Measurements from ENCODE around the gene BACH2. TPM values are rescaled to one million over a fixed set of nuclear protein-coding genes. Genes with fewer than 3 reads are reported as not detected.

BACH2 gene
- polyA plus RNA-seq, 2 donors: 0.24 to 0.26 TPM

DNA sequence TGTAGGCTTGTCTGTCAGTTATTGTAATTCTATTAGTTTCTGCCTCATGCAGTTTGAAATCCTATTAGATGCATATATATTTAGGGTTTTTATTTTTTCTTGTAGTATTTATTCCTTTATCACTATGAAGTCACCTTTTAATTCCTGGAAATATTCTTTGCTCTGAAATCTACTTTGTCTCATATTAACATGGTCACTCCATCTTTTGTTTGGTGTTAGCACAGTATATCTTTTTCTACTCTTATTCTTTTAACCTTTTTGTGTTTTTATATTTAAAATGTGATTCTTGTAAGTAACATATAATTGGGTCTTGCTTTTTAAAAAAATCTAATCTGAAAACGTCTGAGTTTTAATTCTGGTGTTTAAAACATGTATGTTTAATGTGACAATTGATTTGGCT lies 280.8 kb downstream of the BACH2 start:
- peaks cover 0 to 2% of the 10 kb centered on the region in 2 donors for H3K4me1 ChIP-seq (ENCODE audit: control insufficient read depth in 2 of 2, insufficient read depth in 2 of 2, low read length in 1 of 2)
- no peaks in the 10 kb centered on the region for H3K36me3 ChIP-seq (ENCODE audit: control insufficient read depth in 2 of 2, insufficient read depth in 2 of 2, low read length in 1 of 2)
- H3K27me3 ChIP-seq (ENCODE audit: control insufficient read depth in 1 of 2, insufficient read depth in 2 of 2, low read length in 2 of 2): no peaks in the 10 kb centered on the region
- no peaks in the 10 kb centered on the region for H3K9me3 ChIP-seq (ENCODE audit: control insufficient read depth in 2 of 2, insufficient read depth in 1 of 2, low read depth in 1 of 2, low read length in 1 of 2)
- no peak overlapping the region for H3K4me3 ChIP-seq (ENCODE audit: low read depth in 1 of 2, low read length in 2 of 2)
- 68 to 74% methylated on average over 1 of the region's 1 CpG for WGBS, 2 donors
- H3K27ac ChIP-seq (ENCODE audit: low read depth in 2 of 2, low read length in 1 of 2): no peak overlapping the region

DNA sequence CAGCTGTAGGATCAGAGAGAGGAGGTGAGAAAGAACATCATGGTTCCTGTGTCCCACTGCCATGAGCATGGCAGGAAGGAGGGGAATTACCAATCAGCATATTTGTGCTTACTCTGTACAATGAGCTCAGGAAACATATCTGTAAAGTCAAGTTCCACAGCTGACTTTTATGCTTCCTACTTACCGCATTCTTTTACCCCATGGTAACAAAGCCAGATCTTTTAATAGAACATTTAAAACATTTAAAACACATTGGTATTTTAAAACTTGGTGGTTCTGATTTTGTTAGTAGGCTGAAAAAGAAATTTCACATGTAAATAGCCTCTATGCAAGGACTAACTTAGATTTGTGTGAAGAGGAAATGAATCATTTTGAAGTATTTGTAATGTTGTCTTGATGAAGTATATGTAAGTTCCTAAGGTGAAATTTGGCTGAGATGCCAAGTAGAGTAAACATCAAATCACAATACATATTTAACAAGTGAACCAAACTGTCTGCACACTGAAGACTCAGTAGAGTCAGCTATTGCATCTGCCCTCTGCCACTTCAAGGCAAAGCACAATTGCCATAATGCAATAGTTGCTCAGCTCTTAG lies 287.6 kb downstream of the BACH2 start:
- 46 to 65% methylated on average over 1 of the region's 1 CpG for WGBS, 2 donors
- H3K4me3 ChIP-seq (ENCODE audit: low read depth in 1 of 2, low read length in 2 of 2): no peak overlapping the region
- no peak overlapping the region for H3K27ac ChIP-seq (ENCODE audit: low read depth in 2 of 2, low read length in 1 of 2)
- no peaks in the 10 kb centered on the region for H3K4me1 ChIP-seq (ENCODE audit: control insufficient read depth in 2 of 2, insufficient read depth in 2 of 2, low read length in 1 of 2)
- H3K36me3 ChIP-seq (ENCODE audit: control insufficient read depth in 2 of 2, insufficient read depth in 2 of 2, low read length in 1 of 2): peaks cover 0 to 2% of the 10 kb centered on the region in 2 donors
- H3K27me3 ChIP-seq (ENCODE audit: control insufficient read depth in 1 of 2, insufficient read depth in 2 of 2, low read length in 2 of 2): no peaks in the 10 kb centered on the region
- no peaks in the 10 kb centered on the region for H3K9me3 ChIP-seq (ENCODE audit: control insufficient read depth in 2 of 2, insufficient read depth in 1 of 2, low read depth in 1 of 2, low read length in 1 of 2)

DNA sequence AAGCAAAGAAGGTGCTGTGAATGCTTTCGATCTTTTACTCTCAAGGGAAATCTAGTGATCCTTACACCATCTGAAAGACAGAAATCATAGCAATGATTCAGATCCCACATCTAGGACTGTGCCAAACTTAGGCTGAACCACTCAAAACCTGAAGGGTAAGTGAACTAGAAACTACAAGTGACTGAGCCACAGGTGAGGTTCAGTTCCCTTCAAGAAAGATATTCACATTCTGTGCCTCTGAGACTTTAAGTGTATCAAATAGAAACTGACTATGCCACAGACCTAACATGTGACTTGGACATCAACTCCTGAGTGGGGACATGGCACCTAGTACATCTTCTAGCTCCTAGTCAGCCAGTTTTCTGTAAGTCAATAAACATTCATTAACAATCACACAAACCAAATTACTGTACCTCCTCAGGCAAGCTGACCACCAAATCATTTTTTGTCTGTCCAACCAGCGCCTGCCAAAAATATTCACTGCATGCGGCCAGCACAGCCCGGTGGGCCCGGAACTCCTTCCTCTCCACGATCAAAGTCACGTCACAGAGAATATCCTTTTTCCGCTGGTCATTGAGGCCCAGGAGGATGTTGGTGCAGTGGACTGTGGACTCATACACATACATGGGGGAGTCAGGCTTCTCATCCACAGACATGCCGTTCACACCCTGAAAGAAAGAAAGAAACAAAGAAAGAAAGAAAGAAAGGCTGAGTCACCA lies 288.3 kb downstream of the BACH2 start:
- H3K27ac ChIP-seq (ENCODE audit: low read depth in 2 of 2, low read length in 1 of 2): no peak overlapping the region
- peaks cover 0 to 2% of the 10 kb centered on the region in 2 donors for H3K36me3 ChIP-seq (ENCODE audit: control insufficient read depth in 2 of 2, insufficient read depth in 2 of 2, low read length in 1 of 2)
- H3K9me3 ChIP-seq (ENCODE audit: control insufficient read depth in 2 of 2, insufficient read depth in 1 of 2, low read depth in 1 of 2, low read length in 1 of 2): no peaks in the 10 kb centered on the region
- H3K4me1 ChIP-seq (ENCODE audit: control insufficient read depth in 2 of 2, insufficient read depth in 2 of 2, low read length in 1 of 2): no peaks in the 10 kb centered on the region
- H3K4me3 ChIP-seq (ENCODE audit: low read depth in 1 of 2, low read length in 2 of 2): no peak overlapping the region
- 82 to 89% methylated on average over 9 of the region's 9 CpGs for WGBS, 2 donors
- H3K27me3 ChIP-seq (ENCODE audit: control insufficient read depth in 1 of 2, insufficient read depth in 2 of 2, low read length in 2 of 2): no peaks in the 10 kb centered on the region

DNA sequence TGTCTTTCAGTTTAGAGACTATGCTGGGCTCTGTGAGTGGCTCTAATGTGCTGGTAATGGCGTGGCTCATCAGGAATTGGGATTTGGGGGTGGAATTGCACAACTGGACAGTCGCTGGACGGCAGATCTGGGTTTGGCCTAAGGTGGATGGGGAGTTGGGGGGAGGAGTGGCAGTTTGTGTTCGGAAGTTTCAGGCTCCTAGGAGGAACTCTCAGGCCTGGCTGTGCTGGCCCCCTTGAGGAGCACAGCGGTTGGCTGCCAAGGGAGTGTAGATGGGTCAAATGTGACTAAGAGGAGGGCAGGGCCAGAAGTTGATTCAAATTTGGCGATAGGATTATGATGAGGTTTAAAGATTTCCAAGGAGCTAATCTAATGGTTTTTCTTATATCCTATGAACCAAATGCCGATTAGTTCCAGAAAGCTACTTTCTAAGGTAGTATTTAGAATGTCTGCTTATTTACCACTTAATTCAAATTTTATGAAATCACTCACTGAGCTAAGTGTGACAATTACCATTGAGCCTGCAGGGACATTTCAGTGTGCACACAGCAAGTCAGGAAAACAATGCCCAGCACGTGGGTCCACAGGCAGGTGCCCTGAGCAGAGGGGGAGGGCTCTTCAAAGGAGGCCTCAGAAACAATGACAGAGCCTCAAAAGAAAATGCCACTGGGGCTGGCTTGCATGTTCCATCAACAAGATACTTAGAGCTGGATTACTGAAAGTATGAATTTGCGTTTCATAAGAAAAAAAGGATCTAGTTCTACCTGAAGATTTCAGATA lies 291.4 kb downstream of the BACH2 start:
- Histone ChIP-seq H3K4me3 (ENCODE audit: low read depth in 1 of 2, low read length in 2 of 2) (no peak overlapping the region), H3K9me3 (ENCODE audit: control insufficient read depth in 2 of 2, insufficient read depth in 1 of 2, low read depth in 1 of 2, low read length in 1 of 2) (no peaks in the 10 kb centered on the region), H3K36me3 (ENCODE audit: control insufficient read depth in 2 of 2, insufficient read depth in 2 of 2, low read length in 1 of 2) (peaks cover 0 to 2% of the 10 kb centered on the region in 2 donors), H3K27me3 (ENCODE audit: control insufficient read depth in 1 of 2, insufficient read depth in 2 of 2, low read length in 2 of 2) (no peaks in the 10 kb centered on the region), H3K4me1 (ENCODE audit: control insufficient read depth in 2 of 2, insufficient read depth in 2 of 2, low read length in 1 of 2) (no peaks in the 10 kb centered on the region), H3K27ac (ENCODE audit: low read depth in 2 of 2, low read length in 1 of 2) (no peak overlapping the region)
- WGBS, 2 donors: 79 to 91% methylated on average over 9 of the region's 9 CpGs

DNA sequence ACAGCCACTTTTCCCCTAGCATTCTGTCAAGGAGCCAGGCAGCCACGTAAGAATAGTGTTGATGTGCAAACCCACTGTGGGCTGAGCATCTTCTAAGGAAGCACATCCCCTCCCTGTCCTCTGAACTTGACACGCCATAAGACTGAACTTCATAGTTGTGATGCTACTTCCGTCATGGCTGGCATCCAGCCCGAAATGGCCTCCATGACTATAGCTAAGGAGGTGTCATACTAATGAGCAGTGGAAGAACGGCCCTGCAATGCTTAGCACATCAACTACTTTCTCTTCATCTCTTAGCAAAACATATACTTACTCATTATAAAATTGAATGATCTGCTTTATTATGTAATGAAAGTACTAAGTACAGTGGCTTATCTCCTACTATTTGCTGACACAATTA lies 292.1 kb downstream of the BACH2 start:
- Histone ChIP-seq H3K27me3 (ENCODE audit: control insufficient read depth in 1 of 2, insufficient read depth in 2 of 2, low read length in 2 of 2) (no peaks in the 10 kb centered on the region), H3K4me3 (ENCODE audit: low read depth in 1 of 2, low read length in 2 of 2) (no peak overlapping the region), H3K9me3 (ENCODE audit: control insufficient read depth in 2 of 2, insufficient read depth in 1 of 2, low read depth in 1 of 2, low read length in 1 of 2) (no peaks in the 10 kb centered on the region), H3K27ac (ENCODE audit: low read depth in 2 of 2, low read length in 1 of 2) (no peak overlapping the region), H3K4me1 (ENCODE audit: control insufficient read depth in 2 of 2, insufficient read depth in 2 of 2, low read length in 1 of 2) (no peaks in the 10 kb centered on the region), H3K36me3 (ENCODE audit: control insufficient read depth in 2 of 2, insufficient read depth in 2 of 2, low read length in 1 of 2) (peaks cover 0 to 2% of the 10 kb centered on the region in 2 donors)
- 81 to 90% methylated on average over 5 of the region's 5 CpGs for WGBS, 2 donors

DNA sequence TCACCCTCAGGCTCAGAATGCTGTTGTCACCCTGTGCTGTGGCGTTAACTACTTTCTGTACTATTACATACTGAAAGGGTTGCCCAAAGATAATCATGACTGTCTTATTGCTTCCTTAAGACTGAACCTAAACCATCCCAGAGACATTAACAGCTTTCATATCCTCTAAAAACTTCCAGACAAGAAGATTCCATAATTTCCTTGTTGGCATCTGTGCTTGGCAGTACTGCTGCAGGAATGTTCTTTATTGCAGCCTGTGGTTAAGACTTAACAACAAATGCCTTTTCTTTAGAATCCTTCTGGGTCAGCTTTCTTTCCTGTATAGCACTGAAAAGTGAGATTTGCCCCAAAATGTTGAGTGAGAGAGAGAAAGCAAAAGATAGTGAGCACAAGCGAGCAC lies 292.7 kb downstream of the BACH2 start:
- Histone ChIP-seq H3K27ac (ENCODE audit: low read depth in 2 of 2, low read length in 1 of 2) (no peak overlapping the region), H3K4me3 (ENCODE audit: low read depth in 1 of 2, low read length in 2 of 2) (no peak overlapping the region), H3K36me3 (ENCODE audit: control insufficient read depth in 2 of 2, insufficient read depth in 2 of 2, low read length in 1 of 2) (peaks cover 0 to 2% of the 10 kb centered on the region in 2 donors), H3K9me3 (ENCODE audit: control insufficient read depth in 2 of 2, insufficient read depth in 1 of 2, low read depth in 1 of 2, low read length in 1 of 2) (no peaks in the 10 kb centered on the region), H3K4me1 (ENCODE audit: control insufficient read depth in 2 of 2, insufficient read depth in 2 of 2, low read length in 1 of 2) (no peaks in the 10 kb centered on the region), H3K27me3 (ENCODE audit: control insufficient read depth in 1 of 2, insufficient read depth in 2 of 2, low read length in 2 of 2) (no peaks in the 10 kb centered on the region)
- WGBS, 2 donors: 87 to 97% methylated on average over 2 of the region's 2 CpGs

DNA sequence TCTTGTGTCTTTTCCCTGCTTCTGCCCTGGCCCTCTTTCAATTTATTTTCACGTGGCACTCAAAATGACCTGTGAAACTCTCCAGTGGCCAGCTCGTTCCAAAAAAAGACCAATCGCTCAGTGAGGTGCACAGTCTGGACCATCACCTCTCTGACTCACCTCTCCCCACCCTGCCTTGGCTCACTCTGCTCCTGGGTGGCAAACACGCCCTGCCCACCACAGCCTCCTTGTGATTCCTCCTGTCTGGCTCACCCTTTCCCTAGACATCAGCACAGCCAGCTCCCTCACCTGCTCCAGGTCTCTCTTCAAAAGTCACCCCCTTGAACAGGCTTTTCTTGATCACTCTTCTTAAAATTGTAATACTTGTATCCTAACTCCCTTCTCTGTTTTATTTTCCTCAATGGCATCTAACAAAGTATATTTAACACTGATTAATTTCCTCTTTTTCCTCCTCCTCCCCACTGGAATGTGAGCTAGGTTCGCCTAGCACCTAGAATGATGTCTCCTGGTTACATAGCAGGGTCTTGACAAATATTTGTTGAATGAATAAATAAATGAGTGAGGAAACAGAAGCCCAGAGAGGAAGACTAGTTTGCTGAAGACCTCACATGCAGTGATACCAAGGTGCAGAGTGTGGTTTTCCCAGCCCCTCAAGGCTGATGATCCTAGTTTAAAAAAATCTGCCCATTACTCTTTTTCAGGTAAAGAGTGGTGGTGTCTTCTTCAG lies 293.4 kb downstream of the BACH2 start:
- 89 to 91% methylated on average over 5 of the region's 5 CpGs for WGBS, 2 donors
- no peaks in the 10 kb centered on the region for H3K9me3 ChIP-seq (ENCODE audit: control insufficient read depth in 2 of 2, insufficient read depth in 1 of 2, low read depth in 1 of 2, low read length in 1 of 2)
- H3K4me3 ChIP-seq (ENCODE audit: low read depth in 1 of 2, low read length in 2 of 2): no peak overlapping the region
- H3K27me3 ChIP-seq (ENCODE audit: control insufficient read depth in 1 of 2, insufficient read depth in 2 of 2, low read length in 2 of 2): no peaks in the 10 kb centered on the region
- no peak overlapping the region for H3K27ac ChIP-seq (ENCODE audit: low read depth in 2 of 2, low read length in 1 of 2)
- peaks cover 0 to 2% of the 10 kb centered on the region in 2 donors for H3K36me3 ChIP-seq (ENCODE audit: control insufficient read depth in 2 of 2, insufficient read depth in 2 of 2, low read length in 1 of 2)
- no peaks in the 10 kb centered on the region for H3K4me1 ChIP-seq (ENCODE audit: control insufficient read depth in 2 of 2, insufficient read depth in 2 of 2, low read length in 1 of 2)

DNA sequence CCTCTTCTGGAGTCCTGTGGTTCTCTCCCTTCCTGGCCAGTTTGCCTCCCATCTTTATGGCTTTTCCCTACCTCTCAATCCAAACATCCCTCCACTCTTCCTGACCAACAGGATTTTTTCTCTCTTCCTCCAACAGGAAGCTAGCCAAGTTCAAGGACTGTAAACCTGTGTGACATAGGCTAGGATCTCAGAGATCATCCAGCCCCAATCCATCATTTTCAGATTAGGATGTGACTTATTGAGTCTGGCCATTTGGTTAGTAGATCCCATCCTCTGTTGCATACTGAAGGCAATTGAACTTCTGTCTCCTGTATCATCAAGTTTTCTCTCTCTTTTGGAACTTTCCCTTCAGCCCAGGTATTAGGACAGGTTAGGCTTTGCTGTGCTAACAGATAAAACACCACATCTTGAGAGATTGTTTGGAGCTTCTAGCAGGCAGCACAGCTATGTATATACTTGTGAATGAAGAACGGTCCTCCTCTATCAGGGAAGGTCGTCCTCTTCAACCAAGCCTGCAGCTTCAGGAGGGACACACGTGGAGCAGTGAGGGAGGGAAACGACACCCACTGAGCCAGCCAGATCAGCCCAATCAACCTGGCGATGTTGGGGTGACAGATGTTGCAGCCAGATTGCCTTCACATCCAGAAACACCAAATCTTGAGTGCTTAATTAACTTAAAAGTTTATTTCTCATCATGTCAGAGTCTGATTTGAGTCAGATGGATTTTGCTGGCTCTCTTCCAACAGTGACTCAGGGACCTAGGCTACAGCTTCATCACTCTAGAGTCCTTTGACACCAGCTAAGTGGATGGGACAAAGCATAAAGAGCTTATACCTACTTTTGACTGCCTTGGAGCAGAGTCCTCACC lies 295.5 kb downstream of the BACH2 start:
- WGBS, 2 donors: 84 to 86% methylated on average over 5 of the region's 5 CpGs
- Histone ChIP-seq H3K4me3 (ENCODE audit: low read depth in 1 of 2, low read length in 2 of 2) (no peak overlapping the region), H3K36me3 (ENCODE audit: control insufficient read depth in 2 of 2, insufficient read depth in 2 of 2, low read length in 1 of 2) (no peaks in the 10 kb centered on the region), H3K9me3 (ENCODE audit: control insufficient read depth in 2 of 2, insufficient read depth in 1 of 2, low read depth in 1 of 2, low read length in 1 of 2) (no peaks in the 10 kb centered on the region), H3K27me3 (ENCODE audit: control insufficient read depth in 1 of 2, insufficient read depth in 2 of 2, low read length in 2 of 2) (no peaks in the 10 kb centered on the region), H3K4me1 (ENCODE audit: control insufficient read depth in 2 of 2, insufficient read depth in 2 of 2, low read length in 1 of 2) (no peaks in the 10 kb centered on the region), H3K27ac (ENCODE audit: low read depth in 2 of 2, low read length in 1 of 2) (no peak overlapping the region)

Data from esophagus (tissue), 2 donors.